ENCODE results near the gene ZNF638. TPM values are rescaled to one million over a fixed set of nuclear protein-coding genes. Genes with fewer than 3 reads are reported as not detected.

Gene ZNF638
- total RNA-seq, 1 experiment from 2014 or later = 109 TPM

DNA sequence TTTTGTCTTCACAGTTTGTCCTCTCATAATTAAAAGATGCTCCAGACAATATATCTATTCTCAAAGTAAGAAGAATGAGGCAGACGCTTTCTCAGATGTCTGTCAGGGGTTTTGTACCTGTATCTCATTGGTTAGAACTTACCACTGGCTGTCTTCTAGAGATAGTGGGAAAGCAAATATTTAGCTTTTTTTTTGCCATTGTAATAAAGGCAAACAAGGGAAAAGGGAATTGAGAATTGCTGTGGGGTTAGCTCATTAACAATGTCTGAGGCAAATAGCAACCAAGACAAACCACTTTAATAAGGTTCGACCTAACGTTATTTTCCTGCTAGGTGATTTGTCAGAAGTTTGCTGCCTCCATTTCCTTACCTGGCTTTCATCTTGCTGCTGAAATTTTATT is 30.0 kb downstream of the ZNF638 start:
- no peaks in the 10 kb centered on the region for H3K4me1 Mint-ChIP-seq
- peaks cover 61% of the 10 kb centered on the region for H3K36me3 Mint-ChIP-seq
- TF ChIP-seq SMAD3 (CRISPR knock-in tag; IDR thresholded peaks at IDR 0.05; ENCODE audit: borderline replicate concordance) (no peak), OVOL2 (CRISPR knock-in tag; IDR thresholded peaks at IDR 0.05; ENCODE audit: borderline replicate concordance) (no peak)
- TF ChIP-seq, protein P1, sequence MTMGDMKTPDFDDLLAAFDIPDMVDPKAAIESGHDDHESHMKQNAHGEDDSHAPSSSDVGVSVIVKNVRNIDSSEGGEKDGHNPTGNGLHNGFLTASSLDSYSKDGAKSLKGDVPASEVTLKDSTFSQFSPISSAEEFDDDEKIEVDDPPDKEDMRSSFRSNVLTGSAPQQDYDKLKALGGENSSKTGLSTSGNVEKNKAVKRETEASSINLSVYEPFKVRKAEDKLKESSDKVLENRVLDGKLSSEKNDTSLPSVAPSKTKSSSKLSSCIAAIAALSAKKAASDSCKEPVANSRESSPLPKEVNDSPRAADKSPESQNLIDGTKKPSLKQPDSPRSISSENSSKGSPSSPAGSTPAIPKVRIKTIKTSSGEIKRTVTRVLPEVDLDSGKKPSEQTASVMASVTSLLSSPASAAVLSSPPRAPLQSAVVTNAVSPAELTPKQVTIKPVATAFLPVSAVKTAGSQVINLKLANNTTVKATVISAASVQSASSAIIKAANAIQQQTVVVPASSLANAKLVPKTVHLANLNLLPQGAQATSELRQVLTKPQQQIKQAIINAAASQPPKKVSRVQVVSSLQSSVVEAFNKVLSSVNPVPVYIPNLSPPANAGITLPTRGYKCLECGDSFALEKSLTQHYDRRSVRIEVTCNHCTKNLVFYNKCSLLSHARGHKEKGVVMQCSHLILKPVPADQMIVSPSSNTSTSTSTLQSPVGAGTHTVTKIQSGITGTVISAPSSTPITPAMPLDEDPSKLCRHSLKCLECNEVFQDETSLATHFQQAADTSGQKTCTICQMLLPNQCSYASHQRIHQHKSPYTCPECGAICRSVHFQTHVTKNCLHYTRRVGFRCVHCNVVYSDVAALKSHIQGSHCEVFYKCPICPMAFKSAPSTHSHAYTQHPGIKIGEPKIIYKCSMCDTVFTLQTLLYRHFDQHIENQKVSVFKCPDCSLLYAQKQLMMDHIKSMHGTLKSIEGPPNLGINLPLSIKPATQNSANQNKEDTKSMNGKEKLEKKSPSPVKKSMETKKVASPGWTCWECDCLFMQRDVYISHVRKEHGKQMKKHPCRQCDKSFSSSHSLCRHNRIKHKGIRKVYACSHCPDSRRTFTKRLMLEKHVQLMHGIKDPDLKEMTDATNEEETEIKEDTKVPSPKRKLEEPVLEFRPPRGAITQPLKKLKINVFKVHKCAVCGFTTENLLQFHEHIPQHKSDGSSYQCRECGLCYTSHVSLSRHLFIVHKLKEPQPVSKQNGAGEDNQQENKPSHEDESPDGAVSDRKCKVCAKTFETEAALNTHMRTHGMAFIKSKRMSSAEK (CRISPR knock-in tag; IDR thresholded peaks at IDR 0.05; ENCODE audit: borderline replicate concordance) = no peak
- TF ChIP-seq, protein P2, sequence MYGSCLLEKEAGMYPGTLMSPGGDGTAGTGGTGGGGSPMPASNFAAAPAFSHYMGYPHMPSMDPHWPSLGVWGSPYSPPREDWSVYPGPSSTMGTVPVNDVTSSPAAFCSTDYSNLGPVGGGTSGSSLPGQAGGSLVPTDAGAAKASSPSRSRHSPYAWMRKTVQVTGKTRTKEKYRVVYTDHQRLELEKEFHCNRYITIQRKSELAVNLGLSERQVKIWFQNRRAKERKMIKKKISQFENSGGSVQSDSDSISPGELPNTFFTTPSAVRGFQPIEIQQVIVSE (CRISPR knock-in tag; IDR thresholded peaks at IDR 0.05; ENCODE audit: borderline replicate concordance) = no peak
- ATAC-seq (no peak), DNase-seq (ENCODE audit: low spot score) (no peak)
- POLR2A ChIA-PET = interaction anchor here (1.1 kb wide), 1 partner anchor 30 kb away, joined by 3 read pairs; the partner anchor contains the start of gene ZNF638
- no peak overlapping the region for H3K4me3 Mint-ChIP-seq
- H3K27me3 Mint-ChIP-seq (ENCODE audit: low read depth) = no peaks in the 10 kb centered on the region
- no peak overlapping the region; the same call in 1 of the 2 replicates for H3K27ac Mint-ChIP-seq
- no peaks in the 10 kb centered on the region for H3K9me3 Mint-ChIP-seq
- CTCF ChIA-PET = interaction anchor here (1.3 to 1.4 kb wide), 2 partner anchors 30 to 62 kb away, joined by 5 to 11 read pairs; partner anchors contain the start of gene ZNF638

DNA sequence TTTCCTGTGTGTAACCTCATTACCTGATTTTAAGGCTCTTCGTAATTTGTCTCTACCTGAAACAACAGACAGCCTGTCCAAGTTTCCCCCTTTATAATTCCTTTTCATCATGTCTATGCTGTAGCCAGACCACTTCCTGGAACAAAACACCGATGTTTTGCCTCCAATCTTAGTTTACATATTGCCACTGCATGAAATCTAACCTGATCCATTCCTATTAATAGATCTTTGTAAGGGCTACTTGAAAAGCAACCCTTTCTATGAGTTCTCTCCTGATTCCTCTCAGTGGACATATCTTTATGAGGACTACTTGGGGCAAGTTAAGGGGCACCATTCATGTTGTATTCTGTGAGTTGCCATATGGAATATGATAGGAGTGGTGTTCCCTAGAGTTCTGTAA is 30.9 kb downstream of the ZNF638 start:
- CTCF ChIA-PET = no interaction called here

DNA sequence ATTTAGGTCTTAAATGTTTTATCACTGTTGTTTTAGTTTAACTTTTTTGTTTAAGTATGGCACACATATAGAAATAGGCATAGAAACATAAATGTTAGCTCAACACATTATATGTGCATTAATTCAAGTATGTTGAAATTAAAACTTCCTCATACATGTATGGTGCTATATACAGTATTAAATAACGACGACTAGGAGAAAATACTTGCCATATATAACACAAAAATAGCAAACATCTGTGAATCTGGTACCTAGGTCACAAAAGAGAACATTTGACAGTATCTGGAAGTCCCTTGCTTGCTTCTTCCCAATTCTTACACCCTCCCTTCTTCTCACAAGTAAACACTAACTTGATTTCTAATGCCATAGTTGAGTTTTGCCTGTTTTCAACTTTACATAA is 38.4 kb downstream of the ZNF638 start:
- ATAC-seq = no peak
- peaks cover 41% of the 10 kb centered on the region for H3K36me3 Mint-ChIP-seq
- no peak overlapping the region for H3K27ac Mint-ChIP-seq
- H3K27me3 Mint-ChIP-seq (ENCODE audit: low read depth) = no peaks in the 10 kb centered on the region
- TF ChIP-seq, protein P3, sequence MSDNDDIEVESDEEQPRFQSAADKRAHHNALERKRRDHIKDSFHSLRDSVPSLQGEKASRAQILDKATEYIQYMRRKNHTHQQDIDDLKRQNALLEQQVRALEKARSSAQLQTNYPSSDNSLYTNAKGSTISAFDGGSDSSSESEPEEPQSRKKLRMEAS (CRISPR knock-in tag; IDR thresholded peaks at IDR 0.05) = no peak
- TF ChIP-seq JUN (CRISPR knock-in tag; IDR thresholded peaks at IDR 0.05) = no peak
- TF ChIP-seq, protein P4, sequence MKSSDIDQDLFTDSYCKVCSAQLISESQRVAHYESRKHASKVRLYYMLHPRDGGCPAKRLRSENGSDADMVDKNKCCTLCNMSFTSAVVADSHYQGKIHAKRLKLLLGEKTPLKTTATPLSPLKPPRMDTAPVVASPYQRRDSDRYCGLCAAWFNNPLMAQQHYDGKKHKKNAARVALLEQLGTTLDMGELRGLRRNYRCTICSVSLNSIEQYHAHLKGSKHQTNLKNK (CRISPR knock-in tag; IDR thresholded peaks at IDR 0.05) = no peak
- no peaks in the 10 kb centered on the region for H3K9me3 Mint-ChIP-seq
- no peak overlapping the region for H3K4me3 Mint-ChIP-seq
- ChIA-PET POLR2A (no interaction called here), CTCF (no interaction called here)
- no peaks in the 10 kb centered on the region for H3K4me1 Mint-ChIP-seq
- no peak for DNase-seq (ENCODE audit: low spot score)

More for the DNA sequence above, 30.9 kb downstream of the ZNF638 start:
- TF ChIP-seq ZNF423 (CRISPR knock-in tag; IDR thresholded peaks at IDR 0.05) (no peak), NR1H2 (CRISPR knock-in tag; IDR thresholded peaks at IDR 0.05) (no peak), ZNF121 (CRISPR knock-in tag; IDR thresholded peaks at IDR 0.05) (no peak), CREB1 (CRISPR knock-in tag; IDR thresholded peaks at IDR 0.05) (no peak)
- TF ChIP-seq, protein P5, sequence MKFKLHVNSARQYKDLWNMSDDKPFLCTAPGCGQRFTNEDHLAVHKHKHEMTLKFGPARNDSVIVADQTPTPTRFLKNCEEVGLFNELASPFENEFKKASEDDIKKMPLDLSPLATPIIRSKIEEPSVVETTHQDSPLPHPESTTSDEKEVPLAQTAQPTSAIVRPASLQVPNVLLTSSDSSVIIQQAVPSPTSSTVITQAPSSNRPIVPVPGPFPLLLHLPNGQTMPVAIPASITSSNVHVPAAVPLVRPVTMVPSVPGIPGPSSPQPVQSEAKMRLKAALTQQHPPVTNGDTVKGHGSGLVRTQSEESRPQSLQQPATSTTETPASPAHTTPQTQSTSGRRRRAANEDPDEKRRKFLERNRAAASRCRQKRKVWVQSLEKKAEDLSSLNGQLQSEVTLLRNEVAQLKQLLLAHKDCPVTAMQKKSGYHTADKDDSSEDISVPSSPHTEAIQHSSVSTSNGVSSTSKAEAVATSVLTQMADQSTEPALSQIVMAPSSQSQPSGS (CRISPR knock-in tag; IDR thresholded peaks at IDR 0.05; ENCODE audit: borderline replicate concordance, low read depth) = no peak
- TF ChIP-seq, protein P6, sequence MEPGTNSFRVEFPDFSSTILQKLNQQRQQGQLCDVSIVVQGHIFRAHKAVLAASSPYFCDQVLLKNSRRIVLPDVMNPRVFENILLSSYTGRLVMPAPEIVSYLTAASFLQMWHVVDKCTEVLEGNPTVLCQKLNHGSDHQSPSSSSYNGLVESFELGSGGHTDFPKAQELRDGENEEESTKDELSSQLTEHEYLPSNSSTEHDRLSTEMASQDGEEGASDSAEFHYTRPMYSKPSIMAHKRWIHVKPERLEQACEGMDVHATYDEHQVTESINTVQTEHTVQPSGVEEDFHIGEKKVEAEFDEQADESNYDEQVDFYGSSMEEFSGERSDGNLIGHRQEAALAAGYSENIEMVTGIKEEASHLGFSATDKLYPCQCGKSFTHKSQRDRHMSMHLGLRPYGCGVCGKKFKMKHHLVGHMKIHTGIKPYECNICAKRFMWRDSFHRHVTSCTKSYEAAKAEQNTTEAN (CRISPR knock-in tag; IDR thresholded peaks at IDR 0.05) = no peak
- H3K27ac Mint-ChIP-seq = peak overlapping the region; percentile 38
- no peaks in the 10 kb centered on the region for H3K4me1 Mint-ChIP-seq
- POLR2A ChIA-PET = no interaction called here
- no peak overlapping the region for H3K4me3 Mint-ChIP-seq
- peaks cover 54% of the 10 kb centered on the region for H3K36me3 Mint-ChIP-seq
- ATAC-seq (no peak), DNase-seq (ENCODE audit: low spot score) (no peak)
- H3K9me3 Mint-ChIP-seq = no peaks in the 10 kb centered on the region
- no peaks in the 10 kb centered on the region for H3K27me3 Mint-ChIP-seq (ENCODE audit: low read depth)
